HEK293 (cell line): ENCODE measurements around the gene PEX11G.

ENCODE experiments used
- ZNF121 ChIP-seq: fragments of 450-650 bp; formaldehyde crosslinking; IDR thresholded peaks from 2 replicates; pipeline ENCODE4 v1.5.1; 2016; ENCODE audit warnings: missing biosample characterization, missing genetic modification characterization
- TF ChIP-seq, protein P1 (sequence below): fragments of 450-650 bp; formaldehyde crosslinking; IDR thresholded peaks from 2 replicates; pipeline ENCODE4 v1.5.1; 2016; ENCODE audit warnings: missing biosample characterization, missing genetic modification characterization

DNA sequence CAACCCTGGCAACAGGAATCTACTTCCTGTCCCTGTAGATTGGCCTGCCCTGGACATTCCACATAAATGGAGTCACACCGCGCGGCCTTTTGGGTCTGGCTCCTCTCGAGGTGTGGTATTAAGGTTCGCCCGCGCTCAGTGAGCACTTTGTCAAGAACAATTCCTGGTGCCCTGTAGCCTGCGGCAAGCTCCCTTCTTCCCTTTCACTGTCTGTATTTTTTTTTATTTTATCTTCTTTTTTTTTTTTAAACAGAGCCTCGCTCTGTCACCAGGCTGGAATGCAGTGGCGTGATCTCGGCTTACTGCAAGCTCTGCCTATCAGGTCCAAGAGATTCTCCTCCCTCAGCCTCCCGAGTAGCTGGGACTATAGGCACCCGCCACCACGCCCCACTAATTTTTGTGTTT is 28.3 kb downstream of the PEX11G start:
- TF ChIP-seq, protein P1, sequence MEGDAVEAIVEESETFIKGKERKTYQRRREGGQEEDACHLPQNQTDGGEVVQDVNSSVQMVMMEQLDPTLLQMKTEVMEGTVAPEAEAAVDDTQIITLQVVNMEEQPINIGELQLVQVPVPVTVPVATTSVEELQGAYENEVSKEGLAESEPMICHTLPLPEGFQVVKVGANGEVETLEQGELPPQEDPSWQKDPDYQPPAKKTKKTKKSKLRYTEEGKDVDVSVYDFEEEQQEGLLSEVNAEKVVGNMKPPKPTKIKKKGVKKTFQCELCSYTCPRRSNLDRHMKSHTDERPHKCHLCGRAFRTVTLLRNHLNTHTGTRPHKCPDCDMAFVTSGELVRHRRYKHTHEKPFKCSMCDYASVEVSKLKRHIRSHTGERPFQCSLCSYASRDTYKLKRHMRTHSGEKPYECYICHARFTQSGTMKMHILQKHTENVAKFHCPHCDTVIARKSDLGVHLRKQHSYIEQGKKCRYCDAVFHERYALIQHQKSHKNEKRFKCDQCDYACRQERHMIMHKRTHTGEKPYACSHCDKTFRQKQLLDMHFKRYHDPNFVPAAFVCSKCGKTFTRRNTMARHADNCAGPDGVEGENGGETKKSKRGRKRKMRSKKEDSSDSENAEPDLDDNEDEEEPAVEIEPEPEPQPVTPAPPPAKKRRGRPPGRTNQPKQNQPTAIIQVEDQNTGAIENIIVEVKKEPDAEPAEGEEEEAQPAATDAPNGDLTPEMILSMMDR (tag by site-specific recombination), result no peak
- TF ChIP-seq ZNF121 (tag by site-specific recombination), result no peak
